Uterus (tissue), 4 donors: Measurements from ENCODE around the gene MGAT4A. TPM values are rescaled to one million over a fixed set of nuclear protein-coding genes. Genes with fewer than 3 reads are reported as not detected.

Experiments
- DNase-seq, 2 donors: peaks; one replicate each; pipeline ENCODE4 v3.0.0-alpha.2; 2019 to 2020
- H3K27ac ChIP-seq, 2 donors: fragments of 200-600 bp; sonication (generic); 1 replicate in 1 of 2; 2 replicates in 1 of 2; pipeline ENCODE4 v1.5.1; 2016 to 2018
- H3K27me3 ChIP-seq, 2 donors: fragments of 200-600 bp; sonication (generic); one replicate each; pipeline ENCODE4 v1.5.1; 2018 to 2019; ENCODE audit warnings: control low read depth in 1 of 2
- H3K36me3 ChIP-seq, 2 donors: fragments of 200-600 bp; sonication (generic); one replicate each; pipeline ENCODE4 v1.5.1; 2019; ENCODE audit warnings: control low read depth in 1 of 2
- H3K4me1 ChIP-seq, 2 donors: fragments of 200-600 bp; sonication (generic); one replicate each; pipeline ENCODE4 v1.5.1; 2018 to 2019; ENCODE audit warnings: control low read depth in 1 of 2
- H3K4me3 ChIP-seq, 2 donors: fragments of 200-600 bp; sonication (generic); 1 replicate in 1 of 2; 2 replicates in 1 of 2; pipeline ENCODE4 v1.5.1; 2018 to 2019; ENCODE audit warnings: mild to moderate bottlenecking in 1 of 2
- H3K9me3 ChIP-seq, 2 donors: fragments of 200-600 bp; sonication (generic); one replicate each; pipeline ENCODE4 v1.5.1; 2019; ENCODE audit warnings: control low read depth in 1 of 2
- POLR2A ChIP-seq, 2 donors: fragments of 450-650 bp; IDR thresholded peaks; one replicate each; pipeline ENCODE4 v1.6.1; 2016; ENCODE audit warnings: antibody characterized with exemption in 2 of 2, mild to moderate bottlenecking in 1 of 2, moderate library complexity in 1 of 2
- intact Hi-C: fragments of 100-400 bp; cut with DNase I; formaldehyde crosslinking; loops from one replicate; pipeline ENCODE4 v1.15.1; 2023; ENCODE audit warnings: low total_unique reads
- total RNA-seq, 4 donors: library from RNA; depleted of rRNA in 3 of 4; stranded (reverse); fragments of >200 nt in 3 of 4; gene quantifications; one replicate each; pipeline versions ENCODE4 v1.1.0 to v1.2.4, GENCODE V29; 2014 to 2023
- TF ChIP-seq, protein P1 (sequence below), 4 experiments: fragments of 200-600 bp in 2 of 4; fragments of 450-650 bp in 2 of 4; sonication (generic) in 2 of 4; IDR thresholded peaks; one replicate each; pipeline ENCODE4 v1.5.1; 2016 to 2019; ENCODE audit warnings: antibody characterized with exemption in 4 of 4, mild to moderate bottlenecking in 2 of 4, moderate library complexity in 1 of 4
- donor health status: DM: yes; HTN: yes; CAD: no.

MGAT4A gene
- total RNA-seq, 4 donors from 2014 or later = 25.9 to 107 (median 52.9) TPM

DNA sequence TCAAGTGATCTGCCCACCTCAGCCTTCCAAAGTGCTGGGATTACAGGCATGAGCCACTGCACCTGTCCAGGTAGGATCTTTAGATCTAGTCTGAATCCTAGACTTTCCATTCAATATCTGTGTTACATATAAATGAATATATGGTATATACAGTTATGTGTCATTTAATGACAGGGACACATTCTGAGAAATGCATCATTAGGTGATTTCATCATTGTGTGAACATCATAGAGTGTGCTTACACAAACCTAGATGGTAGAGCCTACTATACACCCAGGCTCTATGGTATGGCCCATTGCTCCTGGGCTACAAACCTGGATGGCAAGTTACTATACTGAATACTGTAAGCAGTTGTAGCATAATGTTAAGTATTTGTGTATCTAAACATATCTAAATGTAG is 15.5 kb upstream of the MGAT4A start:
- intact Hi-C loops = no loop called here
- no peak overlapping the region for H3K27ac ChIP-seq
- H3K4me1 ChIP-seq = no peaks in the 10 kb centered on the region
- no peaks in the 10 kb centered on the region for H3K27me3 ChIP-seq
- no peaks in the 10 kb centered on the region for H3K9me3 ChIP-seq
- H3K36me3 ChIP-seq = no peaks in the 10 kb centered on the region
- H3K4me3 ChIP-seq = no peak overlapping the region
- DNase-seq = no peak
- TF ChIP-seq, protein P1, sequence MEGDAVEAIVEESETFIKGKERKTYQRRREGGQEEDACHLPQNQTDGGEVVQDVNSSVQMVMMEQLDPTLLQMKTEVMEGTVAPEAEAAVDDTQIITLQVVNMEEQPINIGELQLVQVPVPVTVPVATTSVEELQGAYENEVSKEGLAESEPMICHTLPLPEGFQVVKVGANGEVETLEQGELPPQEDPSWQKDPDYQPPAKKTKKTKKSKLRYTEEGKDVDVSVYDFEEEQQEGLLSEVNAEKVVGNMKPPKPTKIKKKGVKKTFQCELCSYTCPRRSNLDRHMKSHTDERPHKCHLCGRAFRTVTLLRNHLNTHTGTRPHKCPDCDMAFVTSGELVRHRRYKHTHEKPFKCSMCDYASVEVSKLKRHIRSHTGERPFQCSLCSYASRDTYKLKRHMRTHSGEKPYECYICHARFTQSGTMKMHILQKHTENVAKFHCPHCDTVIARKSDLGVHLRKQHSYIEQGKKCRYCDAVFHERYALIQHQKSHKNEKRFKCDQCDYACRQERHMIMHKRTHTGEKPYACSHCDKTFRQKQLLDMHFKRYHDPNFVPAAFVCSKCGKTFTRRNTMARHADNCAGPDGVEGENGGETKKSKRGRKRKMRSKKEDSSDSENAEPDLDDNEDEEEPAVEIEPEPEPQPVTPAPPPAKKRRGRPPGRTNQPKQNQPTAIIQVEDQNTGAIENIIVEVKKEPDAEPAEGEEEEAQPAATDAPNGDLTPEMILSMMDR (IDR thresholded peaks at IDR 0.05) = no peak
- TF ChIP-seq POLR2A (IDR thresholded peaks at IDR 0.05) = no peak

DNA sequence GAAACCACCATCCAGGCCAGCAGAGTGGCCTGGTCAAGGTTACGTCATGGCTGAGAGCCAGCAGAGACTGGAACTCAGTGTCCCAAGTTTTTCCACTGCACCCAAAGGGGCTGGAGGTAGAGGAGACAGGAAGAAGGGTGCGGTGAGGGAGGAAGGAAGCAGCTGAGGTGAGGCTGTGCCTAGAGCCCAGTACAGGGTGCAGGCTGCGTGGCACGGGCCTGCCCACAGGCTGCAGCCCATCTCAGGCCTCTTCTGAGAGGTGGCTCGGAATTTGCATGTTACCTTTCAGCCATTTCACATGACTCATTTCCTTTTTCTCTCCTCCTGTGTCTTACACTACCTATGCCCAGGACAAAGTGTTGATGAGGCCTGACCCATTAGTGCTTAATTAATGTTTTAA is 13.7 kb upstream of the MGAT4A start:
- Histone ChIP-seq H3K4me1 (no peaks in the 10 kb centered on the region), H3K27ac (no peak overlapping the region), H3K9me3 (no peaks in the 10 kb centered on the region), H3K4me3 (no peak overlapping the region), H3K36me3 (no peaks in the 10 kb centered on the region), H3K27me3 (no peaks in the 10 kb centered on the region)
- TF ChIP-seq, protein P1 (IDR thresholded peaks at IDR 0.05) = no peak
- TF ChIP-seq POLR2A (IDR thresholded peaks at IDR 0.05) = no peak
- no peak for DNase-seq
- intact Hi-C loops = no loop called here

DNA sequence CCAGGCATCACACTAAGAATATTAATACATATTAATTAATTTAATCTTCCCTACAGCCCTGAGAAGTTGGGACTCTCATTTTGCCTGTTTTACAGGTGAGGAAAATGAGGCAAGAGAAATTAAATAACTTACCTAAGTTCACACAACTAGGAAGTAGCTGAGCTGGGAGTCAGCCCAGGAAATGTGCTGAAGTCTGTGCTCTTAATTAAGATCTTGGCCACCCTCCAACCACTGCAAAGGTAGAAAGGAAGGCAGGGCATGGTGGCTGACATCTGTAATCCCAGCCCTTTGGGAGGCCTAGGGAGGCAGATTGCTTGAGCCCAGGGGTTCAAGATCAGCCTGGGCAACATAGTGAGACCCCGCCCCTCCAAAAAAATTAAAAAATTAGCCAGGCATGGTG is 12.9 kb upstream of the MGAT4A start:
- intact Hi-C loops = no loop called here
- no peak overlapping the region for H3K27ac ChIP-seq
- no peaks in the 10 kb centered on the region for H3K4me1 ChIP-seq
- no peak for DNase-seq
- no peaks in the 10 kb centered on the region for H3K27me3 ChIP-seq
- H3K4me3 ChIP-seq = no peak overlapping the region
- no peaks in the 10 kb centered on the region for H3K9me3 ChIP-seq
- TF ChIP-seq POLR2A (IDR thresholded peaks at IDR 0.05) = no peak
- TF ChIP-seq, protein P1 (IDR thresholded peaks at IDR 0.05) = no peak
- no peaks in the 10 kb centered on the region for H3K36me3 ChIP-seq

DNA sequence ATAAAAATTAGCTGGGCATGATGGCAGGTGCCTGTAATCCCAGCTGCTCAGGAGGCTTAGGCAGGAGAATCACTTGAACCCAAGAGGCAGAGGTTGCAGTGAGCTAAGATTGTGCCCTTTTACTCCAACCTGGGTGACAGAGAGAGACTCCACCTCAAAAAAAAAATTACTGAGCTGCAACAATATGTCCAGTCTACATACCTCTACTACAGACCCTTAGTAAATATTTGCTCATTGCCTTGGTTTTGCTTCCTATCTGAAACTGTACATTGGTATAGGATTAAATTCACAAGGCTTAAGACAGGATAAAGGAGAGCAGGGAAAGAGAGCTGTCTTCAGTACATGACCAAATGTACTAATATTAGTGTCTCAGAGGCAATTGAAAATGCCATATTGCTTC is 8.1 kb upstream of the MGAT4A start:
- Histone ChIP-seq H3K27me3 (no peaks in the 10 kb centered on the region), H3K4me1 (no peaks in the 10 kb centered on the region), H3K9me3 (no peaks in the 10 kb centered on the region), H3K27ac (no peak overlapping the region), H3K36me3 (no peaks in the 10 kb centered on the region), H3K4me3 (no peak overlapping the region)
- DNase-seq = no peak
- intact Hi-C loops = no loop called here
- no peak for TF ChIP-seq POLR2A (IDR thresholded peaks at IDR 0.05)
- TF ChIP-seq, protein P1 (IDR thresholded peaks at IDR 0.05) = no peak

DNA sequence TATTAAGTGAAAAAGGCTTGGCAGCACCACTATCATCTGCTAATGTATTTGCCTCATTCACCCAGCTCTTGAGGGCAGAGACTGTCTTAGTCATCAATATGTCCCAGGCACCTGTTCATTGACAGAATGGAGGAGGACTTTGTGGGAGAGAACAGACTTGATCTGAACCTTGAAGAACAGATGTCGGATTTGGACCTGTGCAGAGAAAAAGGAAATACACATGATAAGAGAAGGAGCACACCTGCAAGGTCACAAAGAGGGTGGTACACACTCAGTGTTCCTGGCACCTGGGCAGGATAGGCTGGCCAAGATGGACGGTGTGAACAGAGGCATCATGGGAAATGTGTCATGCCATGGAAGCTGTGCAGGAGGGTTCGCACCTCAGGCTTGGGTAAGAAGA is 7.4 kb upstream of the MGAT4A start:
- no peak for DNase-seq
- Histone ChIP-seq H3K4me1 (no peaks in the 10 kb centered on the region), H3K27ac (no peak overlapping the region), H3K36me3 (no peaks in the 10 kb centered on the region), H3K9me3 (no peaks in the 10 kb centered on the region), H3K27me3 (no peaks in the 10 kb centered on the region), H3K4me3 (no peak overlapping the region)
- TF ChIP-seq, protein P1 (IDR thresholded peaks at IDR 0.05) = no peak
- TF ChIP-seq POLR2A (IDR thresholded peaks at IDR 0.05) = no peak
- intact Hi-C loops = no loop called here
